ENCODE data around the gene SSTR3.
"Not testable (repeated sequence)": the region's sequence is repeated elsewhere in the genome, so short reads cannot be mapped to it uniquely, and the experiment has no call there.

SSTR3 gene

DNA sequence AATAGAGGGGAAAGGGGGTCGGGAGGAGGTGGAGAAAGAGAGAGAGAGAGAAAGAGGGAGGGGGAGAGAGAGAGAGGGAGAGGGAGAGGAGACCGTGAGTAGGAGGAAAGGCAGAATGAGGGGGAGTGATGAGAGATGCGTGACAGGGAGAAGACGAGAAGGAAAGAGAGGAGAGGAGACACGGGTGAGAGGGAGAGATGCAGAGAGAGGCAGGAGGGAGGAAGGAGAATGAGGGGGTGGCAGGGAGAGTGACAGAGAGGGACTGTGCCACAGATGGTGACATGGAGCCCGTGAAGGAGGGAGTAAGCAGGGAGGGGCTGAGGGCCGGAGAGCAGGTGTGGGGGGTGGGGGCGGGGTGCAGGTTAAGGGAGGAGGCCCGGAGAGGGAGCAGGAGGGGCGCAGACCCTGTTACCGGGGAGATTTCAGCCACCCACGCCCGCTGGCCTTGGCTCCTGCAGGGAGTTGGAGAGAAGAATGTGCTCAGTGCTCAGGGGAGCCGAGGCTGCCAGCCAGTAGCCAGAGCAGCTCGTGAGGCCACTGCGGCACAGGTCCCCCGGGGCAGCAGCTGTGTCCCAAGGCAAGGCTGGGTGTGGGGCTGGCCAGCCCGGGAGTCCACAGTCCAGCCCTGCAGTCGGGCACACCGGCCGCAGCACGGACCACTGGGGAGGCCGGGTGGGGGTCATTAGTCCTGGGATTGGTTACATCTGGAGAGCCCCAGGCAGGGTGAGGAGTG lies at the start of gene SSTR3:
SSTR3 (minus strand) TSS at position 304 of the 733 bp plus-strand sequence. CDS start 4,674 bp downstream, outside the sequence.
- DNase-seq (ENCODE audit: low read depth, low spot score) = no peak

DNA sequence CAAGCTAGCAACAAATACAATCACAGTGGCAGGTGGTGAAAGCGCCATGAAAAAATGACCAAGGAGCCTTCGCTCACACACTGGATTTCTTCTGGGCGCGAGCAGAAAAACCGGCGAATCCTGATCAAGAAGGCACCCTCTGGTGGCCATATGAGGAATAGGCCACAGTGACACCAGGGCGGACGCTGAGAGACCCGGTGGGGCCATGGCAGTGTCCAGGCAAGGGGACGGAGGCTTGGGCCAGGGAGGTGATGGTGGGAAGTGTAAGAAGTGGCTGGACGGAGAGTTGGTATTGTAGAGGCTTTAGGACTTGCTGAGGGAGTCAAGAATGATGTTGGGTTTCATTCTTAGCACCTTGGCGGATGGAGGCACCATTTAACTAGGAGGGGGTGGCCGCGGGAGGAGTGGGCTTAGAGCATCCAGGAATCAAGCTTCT lies 48.6 kb upstream of the SSTR3 start:
- DNase-seq (ENCODE audit: low read depth, low spot score) = no peak

DNA sequence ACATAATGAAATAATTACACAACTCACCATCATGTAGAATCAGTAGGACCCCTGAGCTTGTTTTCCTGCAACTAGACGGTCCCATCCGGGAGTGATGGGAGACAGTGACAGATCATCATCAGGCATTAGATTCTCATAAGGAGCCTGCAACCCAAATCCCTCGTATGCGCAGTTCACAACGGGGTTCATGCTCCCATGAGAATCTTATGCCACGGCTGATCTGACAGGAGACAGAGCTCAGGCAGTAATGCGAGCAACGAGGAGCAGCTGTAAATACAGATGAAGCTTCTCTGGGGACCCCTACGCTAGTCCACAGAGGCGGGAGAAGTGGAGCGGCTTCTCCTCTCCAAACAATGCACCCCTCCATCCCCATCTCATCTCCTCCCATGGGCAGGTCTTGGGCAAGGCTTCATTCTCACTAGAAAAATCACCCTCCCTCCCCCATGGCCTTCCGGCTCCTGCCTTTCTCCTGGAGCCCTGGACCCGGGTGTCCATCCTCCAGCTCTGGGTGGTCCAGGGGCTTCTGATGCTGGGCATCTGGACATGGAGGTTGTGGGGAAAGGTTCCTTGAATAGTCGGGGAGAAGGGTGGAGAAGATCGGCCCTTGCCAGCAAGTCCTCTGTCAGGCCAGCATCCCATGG lies 48.0 kb upstream of the SSTR3 start:
- no peak for DNase-seq (ENCODE audit: low read depth, low spot score)

DNA sequence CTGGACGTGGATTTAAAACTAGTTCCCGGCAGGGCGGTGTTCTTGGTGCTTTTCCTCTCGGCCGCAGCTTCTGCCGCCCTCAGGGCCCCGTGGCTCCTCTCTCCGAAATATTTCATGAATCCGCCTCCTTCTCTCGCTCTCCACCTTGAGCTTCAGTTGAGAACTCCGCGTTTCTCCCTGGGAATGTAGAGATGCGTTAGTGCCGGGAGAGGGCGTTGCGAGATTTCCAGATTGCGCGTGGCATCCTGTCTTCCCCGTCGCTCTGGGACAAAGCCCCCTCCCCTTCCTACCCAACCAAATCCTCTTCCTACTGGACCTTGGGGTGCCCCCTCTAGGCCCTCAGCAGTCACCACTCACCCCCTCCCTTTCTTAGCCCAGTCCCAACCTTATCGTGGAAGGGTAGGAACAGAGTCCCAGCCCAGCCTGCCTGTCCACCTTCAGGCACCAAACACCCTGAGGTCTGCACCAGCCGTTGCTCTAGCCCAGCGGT lies 47.3 kb upstream of the SSTR3 start:
- no peak for DNase-seq (ENCODE audit: low read depth, low spot score)

DNA sequence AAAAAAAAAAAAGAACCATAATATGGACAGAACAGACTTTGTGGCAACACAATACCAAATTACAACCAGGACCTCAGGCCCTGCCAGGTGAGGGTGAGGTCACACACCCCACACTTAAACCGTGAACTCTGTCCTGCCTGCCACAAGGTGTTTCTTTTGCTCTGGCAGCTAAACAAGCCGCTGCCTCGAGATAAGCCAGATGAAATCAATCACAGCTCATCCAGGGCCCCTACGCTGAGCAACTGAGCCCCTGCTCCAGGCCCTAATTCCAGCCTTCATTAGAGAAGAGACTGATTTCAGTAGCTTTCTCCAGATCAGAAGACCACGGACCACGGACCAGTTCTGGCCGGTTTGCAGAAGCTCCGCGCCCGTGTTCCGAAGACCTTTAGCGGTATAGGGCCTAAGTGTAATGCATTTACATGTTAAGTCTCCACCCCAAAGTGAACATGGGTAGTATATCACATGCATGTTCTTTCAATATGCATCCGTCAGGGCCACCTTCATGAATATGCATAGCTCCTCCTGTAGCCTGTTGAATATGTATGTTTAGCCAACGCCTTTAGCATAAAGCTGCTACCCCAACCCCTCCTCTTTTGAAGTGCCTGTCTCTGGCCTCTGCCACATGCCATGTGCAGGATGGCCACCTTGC lies 46.6 kb upstream of the SSTR3 start:
- no peak for DNase-seq (ENCODE audit: low read depth, low spot score)

DNA sequence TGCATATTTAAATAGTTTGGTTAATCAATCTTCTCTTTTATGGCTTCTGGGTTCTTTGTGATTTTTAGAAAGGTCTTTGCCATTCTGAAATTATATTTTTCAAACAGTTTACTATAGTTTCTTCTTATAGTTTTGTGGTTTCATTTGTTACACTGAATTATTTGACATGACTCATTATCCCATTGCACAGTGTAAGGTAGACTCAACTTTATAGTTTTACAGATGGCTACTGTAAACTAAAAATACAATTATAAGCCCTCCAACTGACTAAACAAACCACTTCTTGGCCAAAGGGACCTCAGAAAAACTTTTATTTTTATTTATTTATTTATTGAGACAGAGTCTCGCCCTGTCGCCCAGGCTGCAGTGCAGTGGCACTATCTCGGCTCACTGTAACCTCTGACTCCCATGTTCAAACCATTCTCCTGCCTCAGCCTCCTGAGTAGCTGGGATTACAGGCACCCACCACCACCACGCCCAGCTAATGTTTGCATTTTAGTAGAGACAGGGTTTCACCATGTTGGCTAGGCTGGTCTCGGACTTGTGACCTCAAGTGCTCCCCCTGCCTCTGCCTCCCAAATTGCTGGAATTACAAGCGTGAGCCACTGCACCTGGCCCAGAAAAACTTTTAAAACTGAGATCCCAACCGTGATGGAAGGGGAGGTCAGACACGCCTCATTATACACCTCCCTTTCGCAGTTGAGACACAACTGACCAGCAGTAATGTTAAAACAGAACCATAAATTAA lies 45.9 kb upstream of the SSTR3 start:
- DNase-seq (ENCODE audit: low read depth, low spot score) = no peak

DNA sequence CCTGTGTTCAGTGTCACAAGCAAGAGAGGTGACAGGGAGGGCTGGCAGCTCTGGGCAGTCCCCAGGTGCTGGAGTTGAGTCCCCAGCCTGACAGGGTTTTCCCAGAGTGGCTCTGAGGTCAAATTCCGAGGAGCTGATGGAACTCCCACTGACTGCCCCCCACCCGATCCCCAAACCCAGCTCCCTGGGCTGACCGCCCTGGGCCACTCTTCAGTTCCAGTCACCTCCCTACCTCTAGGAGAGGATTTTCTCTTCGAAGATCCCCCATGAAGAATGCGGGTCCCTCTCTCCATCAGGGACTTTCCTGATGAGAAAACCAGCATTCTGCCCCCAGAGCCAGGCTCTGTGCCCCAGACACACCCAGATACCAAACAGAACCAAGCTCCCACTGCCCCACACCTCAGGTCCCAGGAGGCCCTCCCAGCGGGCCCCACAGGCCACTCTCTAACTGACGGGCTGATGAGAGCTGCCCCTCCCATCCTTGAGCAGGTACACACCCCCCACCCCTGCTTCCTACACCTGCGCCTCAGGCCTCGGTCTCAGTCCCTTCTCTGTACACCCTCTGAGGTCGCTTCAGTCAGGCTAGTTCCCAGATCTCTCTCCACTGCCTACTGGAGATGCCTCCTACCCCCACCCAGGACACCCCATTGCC lies 43.9 kb upstream of the SSTR3 start:
- no peak for DNase-seq (ENCODE audit: low read depth, low spot score)

DNA sequence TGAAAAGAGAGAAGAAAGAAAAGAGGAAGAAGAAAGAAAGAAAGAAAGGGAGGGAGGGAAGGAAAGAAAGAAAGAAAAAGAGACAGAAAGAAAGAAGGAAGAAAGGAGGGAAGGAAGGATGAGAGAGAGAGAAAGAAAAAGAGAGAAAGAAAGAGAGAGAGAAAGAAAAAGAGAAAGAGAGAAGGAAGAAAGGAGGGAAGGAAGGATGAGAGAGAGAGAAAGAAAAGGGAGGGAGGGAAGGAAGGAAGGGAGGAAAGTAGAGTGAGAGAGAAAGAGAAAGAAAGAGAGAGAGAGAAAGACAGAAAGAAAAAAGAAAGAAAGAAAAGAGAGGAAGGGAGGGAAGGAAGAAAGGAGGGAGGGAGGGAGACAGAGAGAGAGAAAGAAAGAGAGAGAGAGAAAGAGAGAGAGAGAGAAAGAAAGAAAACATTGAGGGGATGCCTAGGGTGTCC lies 43.3 kb upstream of the SSTR3 start:
- DNase-seq (ENCODE audit: low read depth, low spot score) = no peak

DNA sequence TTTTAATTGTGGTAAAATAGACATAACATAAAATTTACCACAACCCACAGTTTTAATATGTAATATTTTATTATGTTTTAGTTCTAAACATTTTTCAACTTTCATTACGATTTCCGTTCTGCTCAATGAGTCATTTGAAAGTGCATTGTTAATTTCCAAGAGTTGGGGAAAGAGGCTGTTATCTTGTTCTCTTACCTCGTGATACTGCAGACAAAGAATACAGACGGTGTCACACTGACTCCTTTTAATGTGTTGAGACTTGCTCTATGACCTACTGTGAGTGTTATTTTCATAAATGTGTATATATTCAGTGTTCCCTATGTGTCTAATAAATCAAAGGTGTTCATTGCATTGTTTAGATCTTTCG lies 42.6 kb upstream of the SSTR3 start:
- DNase-seq (ENCODE audit: low read depth, low spot score) = no peak

DNA sequence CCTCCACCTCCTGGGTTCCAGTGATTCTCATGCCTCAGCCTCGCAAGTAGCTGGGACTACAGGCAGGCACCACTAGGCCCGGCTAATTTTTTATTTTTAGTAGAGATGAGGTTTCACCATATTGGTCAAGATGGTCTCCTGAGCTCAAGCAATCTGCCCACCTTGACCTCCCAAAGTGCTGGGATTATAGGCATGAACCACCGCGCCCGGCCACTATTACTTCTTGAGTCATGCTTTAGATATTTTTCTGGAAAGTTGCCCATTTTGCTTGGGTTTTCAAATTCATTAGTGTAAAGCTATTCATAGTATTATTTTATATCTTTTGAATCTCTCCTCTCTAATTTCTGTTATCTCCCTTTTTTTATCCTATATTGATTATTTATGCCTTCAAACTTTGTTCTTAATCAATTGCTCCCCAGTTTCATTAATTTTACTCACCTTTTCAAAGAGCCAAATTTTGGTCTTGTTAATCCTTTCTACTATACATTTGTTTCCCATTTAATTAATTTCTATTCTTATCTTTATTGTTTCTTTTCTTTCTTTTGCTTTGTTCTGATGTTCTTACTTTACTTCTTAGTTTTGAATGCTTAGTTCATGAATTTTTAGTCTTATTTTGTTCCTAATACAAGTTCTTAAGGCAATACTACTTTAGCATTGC lies 42.1 kb upstream of the SSTR3 start:
- no peak for DNase-seq (ENCODE audit: low read depth, low spot score)

DNA sequence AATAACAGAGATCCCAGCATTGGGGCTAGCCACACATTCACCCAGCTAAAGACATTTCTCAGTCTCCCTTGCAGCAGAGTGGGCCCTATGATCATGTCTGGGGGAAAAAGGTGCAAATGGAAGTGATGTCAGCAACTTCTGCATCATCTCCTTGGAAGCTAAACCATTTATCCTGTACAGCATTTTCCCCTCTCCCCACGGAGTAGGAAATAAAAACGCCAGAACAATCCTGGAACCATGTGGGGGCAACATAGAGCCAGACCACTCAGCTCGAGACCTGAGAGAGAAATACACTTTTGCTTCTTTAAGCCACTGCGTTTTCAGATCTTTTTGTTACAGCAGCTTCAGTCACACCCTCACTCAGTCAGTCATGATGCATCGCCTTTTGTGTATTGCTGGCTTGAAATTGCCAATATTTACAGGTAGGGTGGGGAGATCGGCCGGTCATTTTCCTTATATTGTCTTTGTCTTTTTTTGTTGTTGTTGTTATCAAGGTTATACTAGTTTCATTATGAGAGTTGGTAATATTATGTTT lies 40.9 kb upstream of the SSTR3 start:
- DNase-seq (ENCODE audit: low read depth, low spot score) = no peak

DNA sequence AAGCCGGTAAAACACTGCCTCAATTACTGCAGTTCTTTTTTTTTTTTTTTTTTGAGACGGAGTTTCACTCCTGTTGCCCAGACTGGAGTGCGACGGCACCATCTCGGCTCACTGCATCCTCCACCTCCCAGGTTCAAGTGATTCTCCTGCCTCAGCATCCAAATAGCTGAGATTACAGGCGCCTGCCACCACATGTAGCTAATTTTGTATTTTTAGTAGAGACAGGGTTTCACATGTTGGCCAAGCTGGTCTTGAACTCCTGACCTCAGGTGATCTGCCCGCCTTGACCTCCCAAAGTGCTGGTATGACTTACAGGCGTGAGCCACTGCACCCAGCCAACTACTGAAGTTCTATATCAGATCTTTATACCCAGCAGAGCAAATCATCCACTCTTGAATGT lies 39.6 kb upstream of the SSTR3 start:
- DNase-seq (ENCODE audit: low read depth, low spot score) = not testable (repeated sequence)

DNA sequence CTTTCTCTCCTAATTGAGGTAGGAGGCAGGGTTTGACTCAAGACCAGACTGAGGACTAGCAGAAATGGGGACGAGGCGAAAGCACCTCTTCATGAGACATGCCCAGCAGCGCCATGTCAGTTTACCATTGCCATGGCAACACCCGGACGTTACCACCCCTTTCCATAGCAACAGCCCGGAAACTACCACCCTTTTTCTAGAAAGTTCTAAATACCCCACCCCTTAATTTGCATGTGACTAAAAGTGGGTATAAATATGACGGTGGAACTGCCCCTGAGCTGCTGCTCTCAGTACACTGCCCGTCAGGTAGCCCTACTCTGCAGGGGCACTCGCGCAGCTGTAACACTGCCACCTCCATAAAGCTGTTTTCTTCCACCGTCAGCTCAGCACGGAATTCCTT lies 37.7 kb upstream of the SSTR3 start:
- no peak for DNase-seq (ENCODE audit: low read depth, low spot score)

DNA sequence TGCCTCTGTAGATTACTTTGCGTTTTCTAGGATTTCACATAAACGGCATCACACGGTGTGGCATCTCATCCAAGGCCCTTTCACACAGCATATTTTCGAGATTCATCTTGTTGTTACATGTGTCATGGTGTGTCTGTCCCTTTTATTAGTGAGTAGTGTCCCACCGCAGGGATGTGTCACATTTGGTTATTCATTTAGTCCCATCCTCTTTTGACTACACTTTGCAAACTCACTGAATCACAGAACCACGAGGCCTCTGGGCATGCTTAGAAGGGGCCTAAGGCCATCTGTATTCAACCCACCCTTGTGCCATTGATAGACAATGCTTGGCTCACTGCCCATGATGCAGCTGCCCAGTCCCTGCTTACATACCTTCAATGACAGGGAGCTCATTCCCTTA lies 36.0 kb upstream of the SSTR3 start:
- DNase-seq (ENCODE audit: low read depth, low spot score) = no peak

DNA sequence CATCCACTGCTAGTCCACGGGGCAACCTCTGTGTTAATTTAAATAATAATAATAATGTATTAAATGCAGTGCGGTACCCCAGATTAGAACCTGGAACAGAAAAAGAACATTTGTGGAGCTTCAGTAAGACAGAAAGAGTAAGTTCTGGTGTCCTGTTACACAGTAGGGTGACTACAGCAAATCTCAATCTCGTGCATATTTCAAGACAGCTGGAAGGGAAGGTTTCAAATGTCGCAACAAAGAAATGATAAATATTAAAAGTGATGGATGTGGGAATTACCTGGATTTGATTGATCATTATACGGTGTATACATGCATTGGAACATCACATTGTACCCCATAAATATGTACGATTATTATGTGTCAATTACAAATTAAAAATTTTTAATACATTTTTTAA lies 33.5 kb upstream of the SSTR3 start:
- DNase-seq (ENCODE audit: low read depth, low spot score) = no peak

DNA sequence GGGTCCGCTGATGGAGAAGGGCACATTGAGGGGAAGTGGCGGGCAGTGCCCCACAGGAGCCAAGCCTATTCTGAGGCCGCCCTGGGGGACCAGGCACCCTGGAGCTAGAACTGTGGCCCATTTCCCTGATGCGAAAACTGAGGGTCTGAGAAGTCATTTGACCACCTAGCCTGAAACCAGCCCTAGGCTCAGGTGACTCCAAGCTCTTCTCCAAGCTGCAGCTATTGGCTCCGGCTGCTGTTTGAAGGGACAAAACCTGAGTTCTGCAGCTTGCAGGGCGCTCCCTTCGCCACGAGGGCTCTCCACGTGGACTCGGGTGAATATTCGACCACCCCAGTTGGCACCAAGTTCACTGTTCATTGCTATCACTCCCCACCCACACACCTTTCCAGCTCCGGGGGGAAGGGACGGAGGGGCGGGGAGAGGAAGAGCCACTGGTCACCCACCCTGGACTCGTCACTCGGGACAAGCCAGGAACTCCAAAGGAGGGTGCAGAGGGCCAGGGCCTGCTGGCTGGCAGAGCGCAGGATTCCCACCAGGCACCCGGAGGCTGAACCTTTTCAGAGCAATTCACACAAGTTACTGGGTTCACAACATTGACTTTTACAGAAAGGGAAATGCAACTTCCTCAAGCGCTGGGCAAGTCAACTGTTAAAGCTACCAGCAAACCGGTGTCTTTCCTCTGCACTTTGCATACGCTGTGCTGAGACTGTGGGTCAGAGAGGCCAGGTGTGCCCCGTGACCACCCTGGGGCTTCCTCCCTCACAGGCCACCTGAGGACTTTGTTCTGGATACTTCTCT lies 32.8 kb upstream of the SSTR3 start:
- no peak for DNase-seq (ENCODE audit: low read depth, low spot score)

DNA sequence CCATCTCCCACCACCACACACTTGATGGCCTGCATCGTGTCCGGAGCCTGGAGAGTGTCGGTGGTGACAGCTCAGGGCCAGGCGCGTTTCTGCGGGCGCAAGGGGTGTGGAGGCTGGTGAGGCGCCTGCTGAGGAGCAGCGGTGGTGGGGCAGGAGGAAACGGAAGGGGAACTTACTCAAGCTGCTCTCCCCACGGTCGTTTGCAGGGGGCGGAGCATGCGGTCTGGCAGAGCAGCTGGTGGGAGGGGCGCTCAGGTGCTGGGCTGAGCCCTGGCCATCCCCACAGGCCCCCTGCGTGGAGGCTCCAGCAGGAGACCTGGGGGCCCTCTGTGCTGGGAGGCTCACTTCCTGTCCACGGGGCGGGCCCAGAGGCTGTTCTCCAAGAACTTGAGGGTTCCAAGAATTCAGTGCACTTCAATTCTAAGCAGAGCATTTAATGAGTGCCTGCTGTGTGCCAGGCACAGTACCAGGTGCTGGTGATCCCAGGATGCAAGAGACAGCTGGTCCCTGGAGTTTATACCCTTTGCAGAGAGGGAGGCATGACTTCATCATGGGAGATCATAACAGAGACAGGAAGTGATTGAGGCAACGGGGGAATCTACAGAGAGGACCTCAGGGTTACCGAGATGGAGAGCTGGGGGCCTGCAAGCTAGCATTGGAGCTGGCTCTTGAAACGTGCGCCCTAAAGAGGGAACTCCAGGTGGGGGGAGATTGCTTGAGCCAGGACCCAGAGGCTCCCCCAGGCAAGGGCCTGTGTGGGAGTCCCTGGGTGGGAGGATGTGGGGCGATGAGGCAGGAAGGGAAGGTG lies 32.0 kb upstream of the SSTR3 start, which contains the start of gene RAC2:
RAC2 (minus strand) TSS at position 156 of the 808 bp plus-strand sequence; CDS start at position 35, 121 bp downstream.
- no peak for DNase-seq (ENCODE audit: low read depth, low spot score)

DNA sequence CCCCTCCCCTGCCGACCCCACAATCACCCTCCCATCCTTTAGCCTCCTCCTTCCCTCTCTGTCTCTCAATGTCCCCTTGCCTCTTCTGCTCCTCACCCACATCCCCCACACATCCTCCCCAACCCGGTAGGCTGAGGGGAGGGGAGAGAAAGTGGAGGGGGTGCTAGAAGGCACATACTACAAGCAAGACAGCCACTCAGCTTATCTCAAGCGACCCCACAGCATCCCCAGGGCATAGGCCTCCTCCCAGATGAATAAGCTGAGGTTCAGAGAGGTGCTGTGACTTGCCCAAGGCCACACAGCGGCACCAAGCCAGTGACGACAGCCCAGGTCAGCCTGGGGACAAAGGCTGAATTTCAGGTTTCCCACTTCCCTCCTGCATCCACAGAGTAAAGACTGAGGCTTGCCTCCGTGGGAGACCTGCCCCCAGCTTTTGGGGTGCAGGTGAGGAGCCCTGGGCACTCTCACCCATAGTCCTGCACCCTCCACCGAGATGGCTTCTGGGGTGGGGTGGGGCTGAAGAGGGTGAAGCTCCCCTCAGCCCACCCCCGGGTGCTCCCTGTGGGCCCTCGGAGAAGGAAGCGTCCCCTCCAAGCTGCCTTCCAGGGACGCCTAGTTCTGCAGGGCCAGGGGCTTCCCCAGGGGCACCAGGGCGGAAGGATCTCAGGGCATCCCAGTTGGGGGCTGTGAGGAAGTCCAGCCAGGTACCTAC lies 31.3 kb upstream of the SSTR3 start:
- no peak for DNase-seq (ENCODE audit: low read depth, low spot score)

Data from smooth muscle cell of the brain vasculature (primary cell).